Measurements from ENCODE around the gene STX10. TPM values are rescaled to one million over a fixed set of nuclear protein-coding genes. Genes with fewer than 3 reads are reported as not detected.
A peak's percentile ranks its signal among the peaks of the same experiment; 100 is the strongest.

Gene STX10
- total RNA-seq, 2 donors from 2014 or later, result 33.5 TPM

GRCh38 chr19:13094106-13094504, 56.1 kb downstream of the STX10 start:
- peak overlapping the region; percentile 93 for H3K4me3 Mint-ChIP-seq
- no peak for ATAC-seq
- peak overlapping the region; percentile 24 for H3K27ac Mint-ChIP-seq

More at GRCh38 chr19:13094106-13094504, 56.1 kb downstream of the STX10 start:
- H3K36me3 Mint-ChIP-seq (ENCODE audit: low read depth), result peaks cover 2% of the 10 kb centered on the region
- peaks cover 28% of the 10 kb centered on the region for H3K4me1 Mint-ChIP-seq
- peaks cover 7% of the 10 kb centered on the region for H3K27me3 Mint-ChIP-seq
- no peaks in the 10 kb centered on the region for H3K9me3 ChIP-seq (ENCODE audit: control insufficient read depth, low read length, poor library complexity, severe bottlenecking)
- DNase-seq, result no peak

Other genes starting within 250 kb of the STX10 start
- gene SYCE2, start 231.1 kb downstream of the STX10 start, total RNA-seq, result under 1 TPM; 0.52 to 0.86 TPM
- 10 to 100 TPM; 23.2 to 28.3 TPM for gene FARSA, start 216.7 kb downstream of the STX10 start, total RNA-seq
- gene CALR, start 211.8 kb downstream of the STX10 start, total RNA-seq, result 100 to 1,000 TPM; 418 to 472 TPM
- gene RAD23A, start 204.5 kb downstream of the STX10 start, total RNA-seq, result 10 to 100 TPM; 74.1 to 82.1 TPM
- 1 to 10 TPM; 6.9 to 8.3 TPM for gene GADD45GIP1, start 193.2 kb downstream of the STX10 start, total RNA-seq
- not detected for gene DAND5, start 180.8 kb downstream of the STX10 start, total RNA-seq
- under 1 TPM; 0.75 to 0.86 TPM for gene NFIX, start 154.9 kb downstream of the STX10 start, total RNA-seq
- 10 to 100 TPM in 1 of 2 donors, 1 to 10 TPM in 1; 6.9 to 17.9 TPM for gene LYL1, start 47.5 kb downstream of the STX10 start, total RNA-seq
- 10 to 100 TPM; 60.3 to 72.3 TPM for gene TRMT1, start 33.6 kb downstream of the STX10 start, total RNA-seq
- 10 to 100 TPM; 23.1 to 26.4 TPM for gene NACC1, start 32.1 kb downstream of the STX10 start, total RNA-seq
- gene IER2, start within 50 bp of the STX10 start, total RNA-seq, result 100 to 1,000 TPM; 376 to 523 TPM

Data from T-helper 17 cell (primary cell).